Ovary (tissue), 9 donors: ENCODE measurements around the gene CFAP45. TPM values are rescaled to one million over a fixed set of nuclear protein-coding genes. Genes with fewer than 3 reads are reported as not detected.

Experiments
- DNase-seq, 5 donors: peaks; one replicate each; pipeline ENCODE4 v3.0.0-alpha.2; 2019 to 2020
- H3K27ac ChIP-seq, 2 donors: fragments of 200-600 bp; one replicate each; pipeline versions ENCODE4 v1.5.1 to v1.8.0; 2019 to 2022
- H3K27me3 ChIP-seq: fragments of 200-600 bp; one replicate; pipeline ENCODE4 v1.8.0; 2022
- H3K36me3 ChIP-seq: fragments of 200-600 bp; sonication (generic); one replicate; pipeline ENCODE4 v1.5.1; 2019
- H3K4me1 ChIP-seq: one replicate; pipeline ENCODE4 v1.8.1; 2013; ENCODE audit warnings: mild to moderate bottlenecking, moderate library complexity; ENCODE audit not compliant: insufficient read depth
- H3K4me3 ChIP-seq: fragments of 200-600 bp; sonication (generic); one replicate; pipeline ENCODE4 v1.5.1; 2017
- H3K9me3 ChIP-seq, 2 donors: fragments of 200-600 bp in 1 of 2; sonication (generic) in 1 of 2; one replicate each; pipeline versions ENCODE4 v1.5.1 to v1.8.1; 2013 to 2019; ENCODE audit warnings: mild to moderate bottlenecking in 1 of 2, moderate library complexity in 1 of 2
- EP300 ChIP-seq: sonication (generic); formaldehyde crosslinking; IDR thresholded peaks from one replicate; pipeline ENCODE4 v1.6.1; 2017; ENCODE audit warnings: antibody characterized with exemption
- POLR2A ChIP-seq: fragments of 450-650 bp; IDR thresholded peaks from one replicate; pipeline ENCODE4 v1.6.1; 2017; ENCODE audit warnings: antibody characterized with exemption, mild to moderate bottlenecking, moderate library complexity
- WGBS, 3 donors: extraction: QIAGEN DNeasy Blood & Tissue Kit in 1 of 3; methylation state at CpG; one replicate each; pipeline versions ENCODE4 v1.1.5 to v1.1.7; 2013 to 2017; 5-methylcytosine and 5-hydroxymethylcytosine counted together
- intact Hi-C, 4 donors: fragments of 100-400 bp; cut with DNase I; formaldehyde crosslinking; loops; one replicate each; pipeline versions ENCODE4 v1.11.0 to v1.15.1; 2022 to 2023
- polyA plus RNA-seq, 2 donors: library from polyadenylated mRNA; stranded (reverse); fragments of 200-250 nt in 1 of 2; fragments of 350-450 nt in 1 of 2; fragmentation: Illumina TruSeq in 1 of 2; extraction: RNeasy Lipid Tissue Mini Kit (QIAGEN cat#74804) in 1 of 2; gene quantifications; one replicate each; pipeline ENCODE4 v1.2.3, GENCODE V29; 2013 to 2014
- total RNA-seq, 7 donors: library from RNA; depleted of rRNA in 2 of 7; stranded (reverse); fragments of >200 nt in 2 of 7; fragmentation: NEBNext Ultra II Directional in 3 of 7; extraction: Animal tissue kit (Norgen Biotek cat#: 25700) in 3 of 7; gene quantifications; one replicate each; pipeline versions ENCODE4 v1.1.0 to v1.2.4, GENCODE V29; 2016 to 2023
- TF ChIP-seq, protein P1 (sequence below), 3 donors: fragments of 450-650 bp in 2 of 3; fragments of 200-600 bp in 1 of 3; IDR thresholded peaks; one replicate each; pipeline versions ENCODE4 v1.5.1 to v1.8.0; 2016 to 2022; ENCODE audit warnings: antibody characterized with exemption in 3 of 3, mild to moderate bottlenecking in 1 of 3
- donor health status: DM: no; HTN: no; CAD: no; lungs with moderate emphysema.
- donor health status: DM: no; HTN: no; CAD: no.
- donor health status: Bipolar disorder and iron deficiency.
- donor health status: DM: yes; HTN: yes; CAD: no.
- donor health status: DM: no; HTN: no; CAD: no.
- donor health status: DM: yes; HTN: yes; CAD: no.

CFAP45 gene
- total and polyA plus RNA-seq, 9 donors = 0.30 to 16.7 (median 1.4) TPM

DNA sequence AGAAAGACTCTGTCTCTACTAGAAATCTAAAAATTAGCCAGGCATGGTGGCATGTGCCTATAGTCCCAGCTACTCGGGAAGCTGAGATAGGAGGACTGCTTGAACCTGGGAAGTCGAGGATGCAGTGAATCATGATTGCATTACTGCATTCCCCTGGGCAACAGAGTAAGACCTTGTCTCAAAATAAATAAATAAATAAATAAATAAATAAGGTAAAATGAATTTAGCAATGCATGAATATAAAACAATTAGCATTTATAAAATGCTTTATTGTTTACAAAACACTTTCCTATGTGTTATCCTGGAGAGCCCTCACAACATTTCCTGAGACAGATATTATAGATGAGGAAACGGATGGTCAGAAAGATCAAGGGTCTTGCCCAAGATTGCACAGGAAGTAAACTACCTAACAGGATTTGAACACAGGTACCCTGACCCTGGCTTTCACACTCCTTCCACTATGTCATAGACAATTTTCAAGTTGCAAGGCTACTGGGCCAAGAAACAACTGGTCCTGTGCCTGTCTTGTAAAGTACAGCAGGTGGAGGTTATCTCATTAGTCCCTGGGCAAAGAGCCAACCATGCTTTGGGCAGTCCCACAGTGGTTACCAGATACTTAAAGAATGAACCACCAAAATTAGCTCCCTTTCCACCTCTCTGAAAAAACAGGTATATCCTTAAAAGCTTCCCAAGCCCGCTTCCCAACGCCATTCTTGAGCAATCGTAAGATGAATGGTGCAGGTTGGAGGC lies 22.1 kb downstream of the CFAP45 start:
- Histone ChIP-seq H3K9me3 (no peaks in the 10 kb centered on the region), H3K27me3 (no peaks in the 10 kb centered on the region), H3K4me1 (no peaks in the 10 kb centered on the region), H3K4me3 (no peak overlapping the region), H3K36me3 (no peaks in the 10 kb centered on the region), H3K27ac (no peak overlapping the region)
- TF ChIP-seq EP300 (no peak), POLR2A (no peak)
- TF ChIP-seq, protein P1, sequence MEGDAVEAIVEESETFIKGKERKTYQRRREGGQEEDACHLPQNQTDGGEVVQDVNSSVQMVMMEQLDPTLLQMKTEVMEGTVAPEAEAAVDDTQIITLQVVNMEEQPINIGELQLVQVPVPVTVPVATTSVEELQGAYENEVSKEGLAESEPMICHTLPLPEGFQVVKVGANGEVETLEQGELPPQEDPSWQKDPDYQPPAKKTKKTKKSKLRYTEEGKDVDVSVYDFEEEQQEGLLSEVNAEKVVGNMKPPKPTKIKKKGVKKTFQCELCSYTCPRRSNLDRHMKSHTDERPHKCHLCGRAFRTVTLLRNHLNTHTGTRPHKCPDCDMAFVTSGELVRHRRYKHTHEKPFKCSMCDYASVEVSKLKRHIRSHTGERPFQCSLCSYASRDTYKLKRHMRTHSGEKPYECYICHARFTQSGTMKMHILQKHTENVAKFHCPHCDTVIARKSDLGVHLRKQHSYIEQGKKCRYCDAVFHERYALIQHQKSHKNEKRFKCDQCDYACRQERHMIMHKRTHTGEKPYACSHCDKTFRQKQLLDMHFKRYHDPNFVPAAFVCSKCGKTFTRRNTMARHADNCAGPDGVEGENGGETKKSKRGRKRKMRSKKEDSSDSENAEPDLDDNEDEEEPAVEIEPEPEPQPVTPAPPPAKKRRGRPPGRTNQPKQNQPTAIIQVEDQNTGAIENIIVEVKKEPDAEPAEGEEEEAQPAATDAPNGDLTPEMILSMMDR (IDR thresholded peaks at IDR 0.05) = no peak
- WGBS, 3 donors = 90 to 96% (median 94%) methylated on average over 6 of the region's 6 CpGs
- DNase-seq = no peak
- intact Hi-C loops = no loop called here

DNA sequence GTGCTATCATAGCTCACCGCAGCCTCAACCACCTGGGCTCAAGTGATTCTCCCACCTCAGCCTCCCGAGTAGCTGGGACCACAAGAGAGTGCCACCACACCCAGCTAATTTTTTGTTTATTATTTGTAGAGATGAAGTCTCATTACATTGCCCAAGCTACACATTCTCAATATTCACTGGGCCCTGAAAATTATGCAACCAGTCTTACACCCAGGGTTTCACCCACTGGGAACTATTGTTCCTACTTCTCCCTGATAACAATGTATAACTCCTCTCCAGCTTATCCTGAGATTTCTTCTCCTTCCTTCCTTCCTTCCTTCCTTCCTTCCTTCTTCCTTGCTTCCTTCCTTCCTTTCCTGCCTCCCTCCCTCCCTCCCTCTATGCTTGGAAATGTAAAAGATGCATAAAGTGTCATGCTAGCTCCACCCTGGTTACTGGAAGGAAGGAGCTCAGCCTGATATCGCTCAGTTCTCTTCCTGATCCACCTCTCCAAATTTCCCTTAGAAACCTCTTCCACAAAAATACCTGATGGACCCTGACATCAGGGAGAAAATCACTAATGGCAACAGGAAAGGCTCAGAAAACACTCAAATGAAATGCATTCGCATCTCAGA lies 26.3 kb downstream of the CFAP45 start:
- H3K4me3 ChIP-seq = no peak overlapping the region
- no peak for DNase-seq
- H3K4me1 ChIP-seq = no peaks in the 10 kb centered on the region
- TF ChIP-seq POLR2A = no peak
- TF ChIP-seq EP300 = no peak
- TF ChIP-seq, protein P1 (IDR thresholded peaks at IDR 0.05) = no peak
- no peaks in the 10 kb centered on the region for H3K9me3 ChIP-seq
- H3K36me3 ChIP-seq = no peaks in the 10 kb centered on the region
- 90% methylated on average over 4 of the region's 4 CpGs for WGBS, 3 donors
- intact Hi-C loops = no loop called here
- no peaks in the 10 kb centered on the region for H3K27me3 ChIP-seq
- H3K27ac ChIP-seq = no peak overlapping the region

DNA sequence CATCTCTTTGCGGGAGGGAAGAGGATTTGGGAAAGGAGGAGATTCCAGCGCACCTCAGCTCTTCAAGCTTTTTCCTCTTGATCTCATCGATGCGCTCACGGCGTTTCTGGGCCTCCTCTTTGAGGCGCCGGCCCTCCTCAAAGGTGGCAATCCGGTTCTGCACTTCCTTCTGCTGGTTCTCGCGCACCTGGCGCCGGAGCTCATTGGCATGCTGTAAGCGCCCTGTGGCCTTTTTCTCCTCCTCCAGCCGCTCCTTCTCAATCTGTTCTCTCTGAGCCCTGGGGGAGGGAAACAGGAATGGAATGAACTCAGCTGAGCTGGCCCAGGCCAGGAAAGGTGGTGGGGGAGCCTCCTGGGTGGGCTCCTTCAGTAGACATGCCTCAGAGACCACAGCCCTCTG lies 27.1 kb downstream of the CFAP45 start:
- TF ChIP-seq EP300 (no peak), POLR2A (no peak)
- TF ChIP-seq, protein P1 (IDR thresholded peaks at IDR 0.05) = no peak
- Histone ChIP-seq H3K4me3 (no peak overlapping the region), H3K27me3 (no peaks in the 10 kb centered on the region), H3K4me1 (peaks cover under 1% of the 10 kb centered on the region), H3K9me3 (no peaks in the 10 kb centered on the region), H3K27ac (no peak overlapping the region), H3K36me3 (no peaks in the 10 kb centered on the region)
- DNase-seq = no peak
- intact Hi-C loops = no loop called here
- WGBS, 3 donors = 61 to 75% (median 62%) methylated on average over 15 of the region's 15 CpGs

DNA sequence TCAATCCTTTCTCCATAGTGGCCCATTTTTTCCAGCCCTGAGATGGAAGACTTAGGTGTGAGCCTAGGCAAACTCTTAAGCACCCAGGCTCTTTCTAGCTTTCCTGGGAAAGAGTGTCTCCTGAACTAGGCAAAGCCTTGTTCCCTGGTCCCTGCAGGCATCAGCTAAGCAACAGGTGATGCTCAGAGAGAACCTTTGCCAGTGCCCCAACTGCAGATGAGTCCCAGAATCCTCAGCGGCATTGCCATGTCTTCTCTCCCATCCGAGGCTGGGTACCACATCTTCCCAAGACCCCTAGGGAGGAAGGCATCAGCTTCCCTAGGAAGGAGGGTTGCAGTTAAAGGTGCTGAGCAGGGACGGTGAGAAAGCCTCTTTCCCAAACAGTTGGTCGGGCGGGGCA lies 29.3 kb downstream of the CFAP45 start:
- no peak overlapping the region for H3K4me3 ChIP-seq
- intact Hi-C loops = no loop called here
- H3K27me3 ChIP-seq = no peaks in the 10 kb centered on the region
- no peaks in the 10 kb centered on the region for H3K9me3 ChIP-seq
- TF ChIP-seq POLR2A (no peak), EP300 (no peak)
- TF ChIP-seq, protein P1 (IDR thresholded peaks at IDR 0.05) = no peak
- DNase-seq = no peak
- WGBS, 3 donors = 84 to 95% (median 91%) methylated on average over 5 of the region's 5 CpGs
- no peaks in the 10 kb centered on the region for H3K36me3 ChIP-seq
- peaks cover 4% of the 10 kb centered on the region for H3K4me1 ChIP-seq
- no peak overlapping the region for H3K27ac ChIP-seq
